GM13977 (cell line): ENCODE data around the gene FLT3.
"Not testable (repeated sequence)": the region's sequence is repeated elsewhere in the genome, so short reads cannot be mapped to it uniquely, and the experiment has no call there.

ENCODE experiments used
- DNase-seq: peaks from one replicate; pipeline ENCODE4 v3.0.0; 2012; ENCODE audit warnings: low spot score
- CTCF ChIP-seq: IDR thresholded peaks from 2 replicates; pipeline ENCODE4 v1.5.1; 2012; ENCODE audit warnings: mild to moderate bottlenecking, control low read depth; ENCODE audit not compliant: insufficient read depth; ENCODE audit errors: extremely low read depth, missing control alignments
- in situ Hi-C: fragments of 300-500 bp; cut with MboI; formaldehyde crosslinking; loops from one replicate; pipeline ENCODE4 v1.12.0; 2022; ENCODE audit warnings: low sequenced_read_pairs, low pct_unique_long_range_greater_than_20kb, mixed read lengths, inconsistent platforms; ENCODE audit not compliant: unreplicated experiment

FLT3 gene

GRCh38 chr13:28106976-28107375 lies 6.6 kb upstream of the FLT3 start:
- TF ChIP-seq CTCF: no peak
- no peak for DNase-seq
- in situ Hi-C loops: no loop called here

- in situ Hi-C loops, DNase-seq: not testable (repeated sequence)
These were observed 1.5 kb upstream of the FLT3 start for GRCh38 chr13:28101886-28102285.

GRCh38 chr13:28099396-28100149 lies 803 bp downstream of the FLT3 start:
- in situ Hi-C loops: no loop called here
- TF ChIP-seq CTCF: no peak
- DNase-seq: peak; percentile 36

GRCh38 chr13:28097503-28097902 lies 2.9 kb downstream of the FLT3 start:
- in situ Hi-C loops: no loop called here
- DNase-seq: no peak
- TF ChIP-seq CTCF: no peak

GRCh38 chr13:28094306-28094705 lies 6.1 kb downstream of the FLT3 start:
- in situ Hi-C loops: no loop called here
- no peak for TF ChIP-seq CTCF
- DNase-seq: no peak

- TF ChIP-seq CTCF: no peak
- no peak for DNase-seq
- in situ Hi-C loops: no loop called here
These were observed 6.5 kb downstream of the FLT3 start for GRCh38 chr13:28093881-28094280.

GRCh38 chr13:28092431-28092830 lies 7.9 kb downstream of the FLT3 start:
- in situ Hi-C loops: no loop called here
- TF ChIP-seq CTCF: no peak
- no peak for DNase-seq
